HG03103 (cell line): ENCODE results near the gene TSHZ2.
"Not testable (repeated sequence)": the region's sequence is repeated elsewhere in the genome, so short reads cannot be mapped to it uniquely, and the experiment has no call there.

Experiments
- ATAC-seq: cut with Tn5 transposase; IDR thresholded peaks from one replicate; pipeline ENCODE4 v1.9.1; 2021; ENCODE audit warnings: low read depth; ENCODE audit not compliant: unreplicated experiment

TSHZ2 gene

GRCh38 chr20:53513168-53513488, 541.0 kb downstream of the TSHZ2 start:
- ATAC-seq, result no peak

- ATAC-seq, result no peak
These were observed 541.5 kb downstream of the TSHZ2 start for GRCh38 chr20:53513489-53514298.

GRCh38 chr20:53515749-53516148, 543.6 kb downstream of the TSHZ2 start:
- no peak for ATAC-seq

- no peak for ATAC-seq
These were observed 545.0 kb downstream of the TSHZ2 start for GRCh38 chr20:53517146-53517545.

- ATAC-seq, result not testable (repeated sequence)
These were observed 549.3 kb downstream of the TSHZ2 start for GRCh38 chr20:53521421-53521820.

- no peak for ATAC-seq
These were observed 549.9 kb downstream of the TSHZ2 start for GRCh38 chr20:53522026-53522425.

- ATAC-seq, result no peak
These were observed 550.5 kb downstream of the TSHZ2 start for GRCh38 chr20:53522696-53523095.

GRCh38 chr20:53523615-53524014, 551.5 kb downstream of the TSHZ2 start:
- ATAC-seq, result not testable (repeated sequence)

GRCh38 chr20:53524589-53525312, 552.6 kb downstream of the TSHZ2 start:
- no peak for ATAC-seq

GRCh38 chr20:53527196-53527595, 555.0 kb downstream of the TSHZ2 start:
- ATAC-seq, result no peak

GRCh38 chr20:53529658-53530057, 557.5 kb downstream of the TSHZ2 start:
- no peak for ATAC-seq

GRCh38 chr20:53530440-53530839, 558.3 kb downstream of the TSHZ2 start:
- no peak for ATAC-seq

GRCh38 chr20:53532654-53533312, 560.6 kb downstream of the TSHZ2 start:
- ATAC-seq, result not testable (repeated sequence)

- no peak for ATAC-seq
These were observed 561.3 kb downstream of the TSHZ2 start for GRCh38 chr20:53533500-53533899.

GRCh38 chr20:53534037-53534436, 561.9 kb downstream of the TSHZ2 start:
- no peak for ATAC-seq

- no peak for ATAC-seq
These were observed 563.7 kb downstream of the TSHZ2 start for GRCh38 chr20:53535878-53536277.

GRCh38 chr20:53536382-53536781, 564.2 kb downstream of the TSHZ2 start:
- ATAC-seq, result not testable (repeated sequence)

GRCh38 chr20:53539516-53539915, 567.4 kb downstream of the TSHZ2 start:
- ATAC-seq, result no peak
